ENCODE data around the gene VTI1A.

The VTI1A gene

DNA sequence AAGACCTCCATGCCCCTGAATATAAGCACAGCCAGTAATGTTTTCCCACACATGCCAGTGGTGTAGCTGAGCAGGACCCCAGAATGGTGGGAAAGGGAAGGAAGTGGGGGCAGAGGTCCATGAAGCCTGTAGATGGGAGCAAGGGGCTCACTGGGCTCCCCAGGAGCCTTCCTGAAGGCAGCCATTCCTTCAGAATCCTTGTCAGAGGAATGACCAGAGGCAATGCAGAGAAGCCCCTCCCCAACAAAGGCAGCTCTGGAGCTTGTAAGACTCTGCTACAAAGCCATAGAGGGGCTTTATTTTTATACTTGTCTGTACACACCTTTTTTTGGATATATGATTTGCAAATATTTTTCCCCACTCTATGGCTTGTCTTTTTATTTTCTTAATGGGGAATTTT, 338.1 kb downstream of the VTI1A start:
- DNase-seq (ENCODE audit: low read depth) = no peak

DNA sequence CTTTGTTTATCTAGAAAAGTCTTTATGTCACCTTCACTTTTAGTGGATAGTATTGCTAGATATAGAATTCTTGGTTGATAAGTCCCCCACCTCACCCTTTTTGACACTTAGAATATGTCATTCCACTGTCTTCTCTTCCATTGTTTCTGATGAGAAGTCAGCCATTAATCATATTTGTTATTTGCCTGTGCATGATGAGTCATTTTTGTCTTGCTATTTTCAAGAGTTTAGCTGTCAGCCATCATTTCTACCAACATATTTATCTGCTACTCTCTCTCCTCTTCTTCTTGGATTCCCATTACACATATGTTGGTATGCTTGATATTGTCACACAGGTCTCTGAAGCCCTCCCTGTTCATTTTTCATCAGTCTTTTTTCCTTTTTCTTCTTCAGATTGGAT, 342.2 kb downstream of the VTI1A start:
- no peak for DNase-seq (ENCODE audit: low read depth)

DNA sequence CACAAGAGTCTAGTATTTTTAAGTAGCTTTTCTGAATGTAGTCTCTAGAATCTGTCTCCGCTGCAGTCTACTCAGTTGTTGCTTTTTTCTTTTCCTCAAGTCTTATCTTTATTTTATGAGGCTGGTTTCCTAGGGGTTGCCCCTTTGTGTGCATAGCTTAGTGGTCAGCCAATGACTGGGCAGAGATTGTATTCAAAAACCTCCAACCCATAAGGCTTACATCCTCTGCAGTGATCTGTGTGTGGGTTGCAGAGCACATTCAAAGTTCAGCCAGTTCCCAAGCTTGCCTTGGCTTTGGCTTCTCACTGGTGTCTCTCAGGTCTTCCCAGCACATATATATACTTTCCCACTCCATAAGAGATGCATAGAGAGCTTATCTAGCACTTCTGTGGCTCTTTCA, 343.0 kb downstream of the VTI1A start:
- no peak for DNase-seq (ENCODE audit: low read depth)

DNA sequence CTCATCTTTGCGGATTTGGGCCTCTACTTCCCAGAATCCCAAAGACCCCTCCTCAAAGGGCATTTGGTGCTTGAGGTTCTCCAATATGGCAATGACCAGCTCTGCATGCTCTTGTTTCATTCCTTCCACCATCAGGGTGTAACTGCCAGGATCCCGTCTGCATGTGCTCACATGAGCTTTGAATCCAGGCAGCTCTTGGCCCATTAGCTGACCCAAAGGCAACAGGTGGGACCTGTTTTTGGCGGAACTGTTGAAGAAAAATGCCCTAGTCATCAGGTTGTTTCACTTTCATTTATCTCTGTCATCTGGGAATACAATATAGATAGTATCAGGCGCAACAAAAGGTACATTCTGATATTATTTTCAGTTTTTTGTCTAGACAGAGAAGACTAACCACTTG, 343.9 kb downstream of the VTI1A start:
- no peak for DNase-seq (ENCODE audit: low read depth)

DNA sequence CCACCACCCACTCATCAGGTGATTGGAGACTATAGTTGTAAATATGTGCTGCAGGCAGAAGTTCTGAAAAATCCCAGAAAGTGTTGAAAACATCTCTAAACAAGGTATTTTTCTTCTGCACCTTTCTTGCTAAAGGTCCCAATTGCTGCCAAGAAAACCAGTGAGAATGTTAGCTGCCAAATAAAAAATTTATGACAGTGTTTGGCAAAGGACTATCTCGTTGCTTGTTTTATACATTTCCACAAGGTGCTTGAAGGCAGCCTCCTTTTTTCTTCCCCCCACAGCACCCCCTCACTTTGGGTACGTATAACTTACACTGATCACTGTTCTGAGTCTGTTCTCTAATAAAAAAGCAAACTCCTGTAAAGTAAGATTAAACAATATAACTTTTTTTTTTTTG, 344.4 kb downstream of the VTI1A start:
- no peak for DNase-seq (ENCODE audit: low read depth)

DNA sequence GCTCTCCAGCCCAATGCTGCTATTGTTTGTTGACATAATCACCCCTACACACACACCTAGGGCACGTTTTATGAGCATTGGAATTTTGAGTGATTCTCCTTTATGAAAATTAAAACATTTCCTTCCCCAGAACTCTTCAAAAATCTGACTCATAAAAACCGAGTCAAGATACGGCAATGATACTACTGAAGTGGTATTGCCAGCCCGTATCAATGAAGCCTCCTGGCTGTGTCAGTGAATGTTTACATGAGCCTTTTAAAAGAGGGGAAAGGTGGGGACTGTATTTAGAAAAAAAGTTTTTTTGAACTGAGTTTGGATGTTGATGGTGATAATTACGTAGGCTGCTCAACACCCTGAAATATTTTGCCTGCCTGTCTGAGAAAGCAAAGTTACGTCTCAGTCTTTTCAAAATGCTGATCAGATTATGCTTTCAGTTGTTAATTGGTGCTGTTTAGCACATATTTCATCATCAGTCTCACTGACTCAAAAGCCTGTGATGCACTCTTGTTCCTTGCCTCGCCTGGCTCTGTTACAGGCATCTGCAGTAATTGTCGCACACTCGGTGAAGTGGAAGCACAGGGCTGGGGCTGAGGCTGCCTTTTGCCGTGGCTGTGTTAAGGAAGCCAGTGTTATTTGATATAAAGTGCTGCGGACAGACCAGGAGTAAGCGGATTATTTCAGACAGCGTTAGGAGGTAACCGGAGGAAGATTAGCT, 345.6 kb downstream of the VTI1A start:
- no peak for DNase-seq (ENCODE audit: low read depth)

DNA sequence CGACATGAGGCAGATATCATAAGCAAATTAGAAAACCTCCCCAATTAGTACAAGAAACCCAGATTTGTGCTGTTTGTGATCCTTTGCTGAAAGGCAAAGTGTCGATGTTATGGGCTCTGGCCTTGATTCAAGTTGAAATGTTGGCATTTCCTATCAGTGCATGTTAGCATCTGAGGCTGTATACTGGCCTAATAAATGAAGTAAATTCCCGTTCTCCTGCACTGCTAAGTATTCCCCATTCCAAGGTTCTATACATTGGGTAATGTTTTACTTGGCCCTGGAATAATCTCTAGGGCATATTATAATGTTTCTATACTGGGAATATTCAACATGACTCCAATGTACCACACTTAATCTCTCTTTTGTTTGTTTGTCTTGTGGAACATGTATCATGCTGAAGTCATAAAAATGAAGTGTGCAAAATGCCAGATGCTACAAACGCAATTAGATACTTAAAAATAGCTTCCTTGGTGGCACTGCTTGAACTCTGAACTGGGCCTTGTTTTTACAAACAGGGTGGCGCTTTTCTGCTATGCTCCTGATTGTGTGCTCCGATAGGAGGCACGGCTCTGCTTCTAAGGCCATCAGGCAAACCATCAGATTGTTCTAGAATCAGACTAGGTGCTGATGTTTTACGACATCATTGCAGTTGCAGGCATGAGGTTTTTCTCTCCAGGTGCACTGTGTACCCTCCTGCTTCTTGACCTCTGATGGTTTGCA, 346.3 kb downstream of the VTI1A start:
- no peak for DNase-seq (ENCODE audit: low read depth)

DNA sequence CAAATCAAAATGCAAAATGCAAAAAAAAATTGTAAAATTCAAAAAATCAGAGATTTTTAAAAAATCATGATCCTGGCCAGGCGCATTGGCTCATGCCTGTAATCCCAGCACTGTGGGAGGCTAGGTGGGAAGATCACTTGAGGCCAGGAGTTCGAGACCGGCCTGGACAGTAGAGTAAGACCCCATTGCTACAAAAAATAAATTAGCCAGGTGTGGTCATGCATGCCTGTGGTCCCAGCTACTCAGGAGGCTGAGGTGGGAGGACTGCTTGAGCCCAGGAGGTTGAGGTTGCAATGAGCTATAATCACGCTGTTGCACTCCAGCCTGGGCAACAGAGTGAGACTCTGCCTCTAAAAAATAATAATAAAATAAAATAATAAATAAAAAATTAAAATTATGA, 347.2 kb downstream of the VTI1A start:
- no peak for DNase-seq (ENCODE audit: low read depth)

DNA sequence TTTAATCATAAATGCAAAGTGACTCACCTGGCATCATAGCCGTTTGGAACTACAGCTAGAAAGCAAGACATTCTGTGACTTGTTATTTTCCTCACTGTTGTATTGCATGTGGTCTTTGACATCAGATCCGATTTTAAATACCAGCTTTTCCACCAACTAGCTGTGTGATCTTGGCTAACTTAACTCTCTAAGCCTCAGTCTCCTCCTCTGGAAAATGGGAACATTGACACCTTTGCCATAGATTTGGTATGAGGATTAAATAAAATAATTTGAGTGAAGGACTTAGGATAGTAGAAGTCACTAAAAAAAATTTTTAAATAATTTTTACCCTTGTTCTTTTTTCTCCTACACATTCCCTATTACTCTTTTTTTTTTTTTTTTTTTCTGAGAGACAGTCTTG, 348.1 kb downstream of the VTI1A start:
- no peak for DNase-seq (ENCODE audit: low read depth)

DNA sequence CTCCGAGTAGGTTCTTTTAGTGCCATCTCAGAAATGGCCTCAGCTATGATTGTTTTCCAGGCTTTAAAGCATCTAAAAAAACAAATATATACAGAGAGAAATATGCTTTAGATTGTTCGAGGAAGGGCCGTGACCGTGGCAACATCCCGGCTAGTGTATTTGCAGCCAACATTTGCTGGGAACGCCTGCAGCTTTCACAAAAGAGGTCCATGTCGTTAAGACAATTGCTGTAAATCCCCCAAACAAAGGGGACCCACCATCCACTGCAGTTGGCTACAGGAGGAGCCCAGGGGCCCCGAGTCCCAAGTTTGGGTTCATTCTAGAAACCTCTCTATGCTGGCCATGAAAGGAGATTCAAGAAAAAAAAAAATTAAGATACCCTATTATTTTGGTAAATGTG, 350.2 kb downstream of the VTI1A start:
- DNase-seq (ENCODE audit: low read depth) = no peak

DNA sequence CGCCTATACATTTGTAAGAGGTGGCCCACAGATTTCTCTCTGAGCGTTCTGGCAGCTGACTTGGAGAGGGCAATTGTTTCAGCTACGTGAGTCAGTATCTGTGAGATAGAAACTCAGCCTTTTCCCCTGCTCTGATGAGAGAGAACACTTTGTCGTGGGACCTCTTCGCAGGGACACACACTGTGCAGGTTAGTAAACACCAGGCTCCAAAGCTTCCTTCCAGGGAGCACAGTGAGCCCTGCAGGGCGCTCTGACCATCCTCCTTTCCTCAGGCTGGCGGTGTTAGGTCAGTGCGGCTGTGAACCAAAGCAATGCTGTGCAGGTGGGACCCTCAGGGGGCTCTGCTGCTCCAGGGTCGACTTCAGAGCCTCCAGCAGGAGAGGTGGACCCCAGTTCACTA, 350.8 kb downstream of the VTI1A start:
- no peak for DNase-seq (ENCODE audit: low read depth)

DNA sequence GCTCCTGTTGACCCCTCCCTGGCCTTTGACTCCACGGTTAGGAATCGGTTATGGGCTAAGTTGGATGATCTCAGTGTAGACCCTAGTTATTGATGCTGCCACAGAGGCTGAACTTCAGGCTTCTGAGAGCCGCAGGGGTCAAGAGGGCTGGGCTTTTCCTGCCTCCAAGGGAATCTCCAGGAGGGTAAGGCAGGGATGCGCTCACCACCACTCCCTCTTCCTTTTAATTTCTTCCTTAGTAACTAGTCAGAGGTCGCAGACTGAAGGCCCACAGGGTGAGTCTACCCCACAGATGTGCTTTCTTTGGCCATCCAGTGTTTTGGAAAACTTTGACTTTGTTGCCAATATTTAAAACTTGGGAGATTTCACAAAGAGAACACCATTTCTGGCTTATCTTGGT, 352.0 kb downstream of the VTI1A start:
- no peak for DNase-seq (ENCODE audit: low read depth)

DNA sequence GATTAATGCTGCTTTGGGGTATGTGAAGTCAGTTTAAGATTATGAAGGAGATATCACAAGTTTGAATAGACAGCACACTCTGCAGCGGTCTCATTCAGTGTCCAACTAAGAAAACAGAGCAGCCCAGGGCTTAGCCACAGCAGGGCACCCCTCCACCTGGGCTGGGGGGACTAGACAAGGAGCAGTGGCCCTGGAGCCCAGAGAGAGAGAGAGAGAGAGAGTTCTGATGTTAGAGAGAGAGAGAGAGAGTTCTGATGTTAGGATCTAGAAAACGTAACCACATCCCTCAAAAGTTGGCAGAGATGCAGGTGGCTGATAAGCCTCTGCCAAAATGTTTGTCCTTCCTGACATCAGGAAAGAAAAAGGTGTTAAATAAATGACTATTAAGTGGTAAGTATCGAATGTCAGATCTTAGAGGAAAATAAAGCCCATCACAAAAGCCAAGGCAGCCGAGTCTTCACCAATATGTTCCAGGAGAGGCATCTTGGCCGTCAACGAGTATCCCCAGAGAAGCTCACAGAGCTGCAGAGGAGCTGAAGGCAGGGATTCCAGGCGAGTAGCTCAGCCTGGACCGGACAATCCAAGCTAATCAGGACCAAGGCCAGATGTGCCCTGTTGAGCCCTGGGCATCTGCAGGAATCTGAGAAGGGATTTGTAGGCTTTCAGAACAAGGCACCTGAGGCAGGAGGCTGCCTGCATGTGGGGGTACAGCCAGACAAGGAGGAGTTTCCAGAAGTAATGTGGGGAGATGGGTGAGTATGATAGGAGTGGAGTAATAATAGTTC, 352.9 kb downstream of the VTI1A start:
- DNase-seq (ENCODE audit: low read depth) = no peak

DNA sequence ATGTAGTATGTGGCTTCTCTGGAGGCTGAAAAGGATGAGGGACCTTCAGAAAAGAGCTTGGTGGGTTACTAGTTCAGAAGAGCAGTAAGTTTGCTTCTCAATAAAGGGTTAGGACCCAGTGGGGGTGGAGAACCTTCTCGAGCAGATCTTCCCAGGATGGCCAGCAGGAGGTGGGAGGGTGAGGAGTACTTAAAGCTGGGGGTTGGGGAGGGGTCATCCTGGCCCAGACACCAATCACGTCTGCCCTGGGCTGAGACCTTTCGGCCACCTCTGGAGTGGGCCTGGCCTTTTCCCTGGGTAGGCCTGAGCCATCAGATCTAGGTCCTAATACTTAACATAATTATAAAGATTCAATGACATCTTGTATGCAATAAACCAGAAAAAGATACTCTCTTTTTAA, 354.0 kb downstream of the VTI1A start:
- DNase-seq (ENCODE audit: low read depth) = no peak

DNA sequence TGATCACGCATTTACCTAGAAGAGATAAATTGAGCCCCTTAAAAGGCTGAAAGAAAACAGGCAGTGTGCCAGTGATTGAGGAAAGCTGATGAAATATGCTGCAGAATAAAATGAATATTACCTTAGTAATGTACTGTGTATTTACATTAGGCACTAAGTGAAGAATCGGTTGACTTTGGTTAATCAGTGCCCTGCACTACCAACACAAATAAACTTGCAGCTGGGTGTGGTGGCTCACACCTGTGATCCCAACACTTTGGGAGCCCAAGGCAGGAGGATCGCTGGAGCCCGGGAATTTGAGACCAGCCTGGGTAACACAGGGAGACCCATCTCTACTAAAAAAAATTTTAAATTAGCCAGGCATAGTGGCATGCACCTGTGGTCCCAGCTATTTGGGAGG, 354.7 kb downstream of the VTI1A start:
- no peak for DNase-seq (ENCODE audit: low read depth)

DNA sequence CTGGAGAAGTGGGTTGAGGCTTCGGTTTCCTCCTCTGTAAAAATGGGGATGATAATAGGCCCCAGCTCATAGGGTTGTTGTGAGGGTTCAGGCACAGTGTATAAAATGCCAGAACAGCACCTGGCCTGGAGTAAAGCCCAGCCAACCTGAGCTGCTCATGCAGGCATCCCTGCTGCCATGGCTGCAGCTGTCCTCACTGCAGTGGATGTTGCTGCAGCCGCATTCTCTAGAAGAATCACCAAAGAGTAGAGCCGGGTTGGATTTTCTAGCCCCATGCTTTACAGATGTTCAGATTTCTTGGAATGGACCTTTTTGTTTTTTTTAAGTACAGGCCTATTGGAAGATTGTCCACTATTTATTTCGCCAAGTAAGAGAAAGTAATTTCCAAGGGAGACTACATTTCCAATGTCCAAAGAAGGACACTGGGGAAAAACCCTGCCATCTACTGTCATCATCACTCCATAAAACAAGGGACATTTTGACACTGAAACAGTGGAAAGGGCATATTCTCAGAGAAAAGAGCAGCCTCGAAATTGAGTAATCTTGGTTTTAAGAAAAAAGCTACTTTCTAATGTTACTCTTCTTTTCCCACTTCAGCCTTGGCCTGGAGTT, 355.5 kb downstream of the VTI1A start:
- DNase-seq (ENCODE audit: low read depth) = no peak

DNA sequence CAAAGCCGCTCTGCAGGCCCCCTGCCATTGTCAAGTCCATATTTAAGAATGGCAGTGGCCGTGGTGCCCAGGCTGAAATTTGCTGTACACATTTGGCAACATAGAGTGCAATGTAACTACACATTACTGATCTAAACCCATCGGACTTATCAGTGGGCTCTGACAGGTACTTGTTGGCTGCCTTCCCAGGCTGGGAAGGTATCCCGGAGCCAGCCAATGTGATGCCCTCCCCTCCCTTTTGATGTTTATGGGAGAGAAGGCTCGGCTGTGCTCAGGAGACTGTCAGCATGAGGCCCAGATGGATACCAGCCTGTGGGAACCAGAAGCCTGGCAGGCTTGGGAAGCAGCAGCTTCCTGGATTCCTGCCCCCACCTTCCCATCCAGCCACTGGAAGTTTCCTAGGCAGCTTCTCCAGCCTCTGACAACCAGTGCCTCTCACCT, 357.0 kb downstream of the VTI1A start:
- DNase-seq (ENCODE audit: low read depth) = no peak

DNA sequence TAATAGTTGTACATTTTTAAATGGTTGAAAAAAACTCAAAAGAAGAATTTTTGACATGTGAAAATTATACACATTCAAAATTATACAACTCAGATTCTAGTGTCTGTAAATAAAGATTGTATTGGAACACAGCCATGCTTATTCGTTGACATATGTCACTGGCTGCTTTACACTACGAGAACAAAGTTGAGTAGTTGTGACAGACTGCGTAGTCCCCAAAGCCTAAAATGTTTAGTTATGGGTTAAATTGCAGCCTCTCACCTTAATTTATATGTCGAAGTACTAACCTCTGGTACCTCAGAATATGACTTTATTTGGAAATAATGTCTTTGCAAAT, 358.2 kb downstream of the VTI1A start:
- DNase-seq (ENCODE audit: low read depth) = no peak

DNA sequence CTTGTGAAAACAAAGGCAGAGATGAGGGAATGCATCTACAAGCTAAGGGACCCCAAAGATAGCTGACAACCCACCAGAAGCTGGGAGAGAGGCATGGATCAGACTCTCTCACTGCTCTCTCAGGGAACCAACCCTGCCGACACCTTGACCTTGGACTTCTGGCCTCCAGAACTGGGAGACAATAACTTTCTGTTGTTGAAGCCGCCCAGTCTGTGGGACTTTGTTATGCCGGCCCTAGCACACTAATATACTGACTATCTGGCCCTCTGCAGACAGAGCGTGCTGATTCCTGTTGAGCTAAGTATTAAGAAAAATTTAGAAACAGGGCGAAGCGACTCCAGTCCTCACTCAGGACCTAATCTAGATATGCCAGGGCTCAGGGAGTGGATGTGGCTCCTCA, 358.7 kb downstream of the VTI1A start:
- no peak for DNase-seq (ENCODE audit: low read depth)

DNA sequence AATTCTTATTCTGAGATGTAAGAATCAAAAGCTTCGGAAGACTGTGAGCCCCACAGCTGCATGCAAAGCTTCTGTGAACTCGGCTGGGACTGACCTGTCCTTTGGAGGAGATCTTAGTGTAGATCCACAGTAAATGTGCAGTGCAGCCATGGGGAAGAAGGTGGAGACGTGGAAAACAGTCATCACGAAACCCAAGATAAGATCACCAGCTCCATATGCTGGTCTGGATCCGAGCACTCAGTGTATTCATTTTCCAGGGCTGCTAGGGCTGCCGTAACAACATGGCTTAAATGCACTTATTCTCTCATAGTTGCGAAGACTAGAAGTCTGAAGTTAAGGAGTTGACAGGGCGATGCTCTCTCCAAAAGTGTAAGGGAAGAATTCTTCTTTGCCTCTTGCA, 360.0 kb downstream of the VTI1A start:
- no peak for DNase-seq (ENCODE audit: low read depth)

DNA sequence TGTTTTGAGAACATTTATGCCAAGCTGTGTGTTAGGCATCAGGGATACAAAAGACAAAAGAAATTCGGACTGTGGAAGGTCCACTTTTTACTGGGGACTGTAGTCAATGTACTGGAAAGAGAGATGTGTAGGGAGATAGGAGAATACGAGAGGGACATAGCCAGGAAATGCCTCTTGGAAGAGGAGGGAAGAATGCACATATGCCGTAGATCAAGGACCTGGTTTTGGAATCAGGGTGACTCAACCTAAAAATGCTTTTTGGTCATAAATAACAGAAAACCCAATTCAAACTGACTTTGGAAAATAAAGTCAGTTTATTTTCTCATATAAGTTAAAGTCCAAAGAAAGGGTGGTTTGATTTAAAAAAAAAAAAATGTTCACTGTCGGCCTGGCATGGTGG, 362.7 kb downstream of the VTI1A start:
- DNase-seq (ENCODE audit: low read depth) = no peak

DNA sequence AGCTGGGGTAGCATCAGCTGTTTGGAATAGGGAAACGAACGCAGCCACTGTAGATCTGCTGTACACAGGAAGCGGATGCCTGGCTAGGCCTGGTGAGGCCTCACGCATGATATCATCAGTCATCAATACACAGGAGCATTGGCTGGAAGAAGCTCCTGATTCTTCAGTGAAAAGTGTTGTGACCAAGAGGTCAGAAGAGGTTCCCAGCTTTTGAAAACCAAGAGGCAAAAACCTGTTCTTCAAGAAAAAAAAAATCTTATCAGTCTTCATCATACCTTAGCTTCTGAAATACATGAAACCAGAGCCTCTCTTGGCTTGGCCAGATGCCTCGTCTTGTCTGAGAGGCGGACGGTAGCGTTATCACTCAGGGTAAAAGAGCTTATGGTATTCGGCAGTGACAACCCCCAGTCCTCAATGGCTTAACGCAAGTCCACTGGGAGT, 363.7 kb downstream of the VTI1A start:
- no peak for DNase-seq (ENCODE audit: low read depth)

Measured in stimulated activated CD4-positive, alpha-beta T cell treated with anti-CD3 and anti-CD28 coated beads, Interleukin-2, amount 100 ng/mL, for 4 hours (primary cell).